NB4 (cell line): ENCODE results near the gene CRIM1.

ENCODE experiments used
- DNase-seq: peaks from one replicate; pipeline ENCODE4 v3.0.0; 2010; ENCODE audit warnings: low read depth
- H3K4me3 ChIP-seq: one replicate; pipeline ENCODE4 v1.5.1; 2011; ENCODE audit warnings: mild to moderate bottlenecking, low read depth, low read length, moderate library complexity
- MAX ChIP-seq: IDR thresholded peaks from 2 replicates; pipeline ENCODE4 v1.6.1; 2011; ENCODE audit warnings: low read depth, low read length
- MYC ChIP-seq: IDR thresholded peaks from 2 replicates; pipeline ENCODE4 v1.6.1; 2011; ENCODE audit warnings: low read depth, low read length
- POLR2A ChIP-seq: IDR thresholded peaks from 2 replicates; pipeline ENCODE4 v1.6.1; 2011; ENCODE audit warnings: mild to moderate bottlenecking; ENCODE audit not compliant: insufficient read length; ENCODE audit errors: extremely low read depth
- TF ChIP-seq, protein P1 (sequence below): IDR thresholded peaks from one replicate; pipeline ENCODE4 v1.5.1; 2012; ENCODE audit warnings: low read depth, low read length

CRIM1 gene

DNA sequence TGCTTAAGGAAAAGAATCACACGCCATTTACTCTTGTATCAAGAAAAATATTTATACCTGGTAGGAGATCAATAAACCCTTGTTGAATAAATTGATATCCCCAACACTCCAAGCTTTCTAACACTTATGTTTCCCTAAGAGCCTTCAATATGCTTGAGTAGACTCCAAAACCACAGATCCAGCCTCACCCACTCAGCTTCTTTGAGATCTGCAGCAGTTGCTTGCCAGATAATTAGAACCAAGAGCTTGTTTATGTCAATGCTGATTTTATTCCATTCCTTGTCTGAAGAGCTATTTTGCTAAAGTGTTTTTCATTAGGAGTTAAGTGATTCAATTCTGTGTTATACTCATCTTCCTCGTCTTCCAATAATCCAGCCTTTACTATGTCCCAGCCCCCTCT is 26.3 kb upstream of the CRIM1 start:
- DNase-seq, result no peak
- H3K4me3 ChIP-seq, result no peak overlapping the region
- no peak for TF ChIP-seq MAX
- TF ChIP-seq POLR2A, result no peak
- TF ChIP-seq, protein P1, sequence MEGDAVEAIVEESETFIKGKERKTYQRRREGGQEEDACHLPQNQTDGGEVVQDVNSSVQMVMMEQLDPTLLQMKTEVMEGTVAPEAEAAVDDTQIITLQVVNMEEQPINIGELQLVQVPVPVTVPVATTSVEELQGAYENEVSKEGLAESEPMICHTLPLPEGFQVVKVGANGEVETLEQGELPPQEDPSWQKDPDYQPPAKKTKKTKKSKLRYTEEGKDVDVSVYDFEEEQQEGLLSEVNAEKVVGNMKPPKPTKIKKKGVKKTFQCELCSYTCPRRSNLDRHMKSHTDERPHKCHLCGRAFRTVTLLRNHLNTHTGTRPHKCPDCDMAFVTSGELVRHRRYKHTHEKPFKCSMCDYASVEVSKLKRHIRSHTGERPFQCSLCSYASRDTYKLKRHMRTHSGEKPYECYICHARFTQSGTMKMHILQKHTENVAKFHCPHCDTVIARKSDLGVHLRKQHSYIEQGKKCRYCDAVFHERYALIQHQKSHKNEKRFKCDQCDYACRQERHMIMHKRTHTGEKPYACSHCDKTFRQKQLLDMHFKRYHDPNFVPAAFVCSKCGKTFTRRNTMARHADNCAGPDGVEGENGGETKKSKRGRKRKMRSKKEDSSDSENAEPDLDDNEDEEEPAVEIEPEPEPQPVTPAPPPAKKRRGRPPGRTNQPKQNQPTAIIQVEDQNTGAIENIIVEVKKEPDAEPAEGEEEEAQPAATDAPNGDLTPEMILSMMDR, result no peak

GRCh38 chr2:36329746-36330472 is 25.7 kb upstream of the CRIM1 start:
- DNase-seq, result no peak
- TF ChIP-seq MAX, result no peak
- TF ChIP-seq, protein P1, result no peak

GRCh38 chr2:36330473-36331395 is 24.8 kb upstream of the CRIM1 start:
- TF ChIP-seq, protein P1, result no peak
- no peak for TF ChIP-seq MAX
- no peak for TF ChIP-seq POLR2A
- no peak for TF ChIP-seq MYC
- no peak overlapping the region for H3K4me3 ChIP-seq
- no peak for DNase-seq

More at GRCh38 chr2:36329746-36330472, 25.7 kb upstream of the CRIM1 start:
- H3K4me3 ChIP-seq, result no peak overlapping the region

DNA sequence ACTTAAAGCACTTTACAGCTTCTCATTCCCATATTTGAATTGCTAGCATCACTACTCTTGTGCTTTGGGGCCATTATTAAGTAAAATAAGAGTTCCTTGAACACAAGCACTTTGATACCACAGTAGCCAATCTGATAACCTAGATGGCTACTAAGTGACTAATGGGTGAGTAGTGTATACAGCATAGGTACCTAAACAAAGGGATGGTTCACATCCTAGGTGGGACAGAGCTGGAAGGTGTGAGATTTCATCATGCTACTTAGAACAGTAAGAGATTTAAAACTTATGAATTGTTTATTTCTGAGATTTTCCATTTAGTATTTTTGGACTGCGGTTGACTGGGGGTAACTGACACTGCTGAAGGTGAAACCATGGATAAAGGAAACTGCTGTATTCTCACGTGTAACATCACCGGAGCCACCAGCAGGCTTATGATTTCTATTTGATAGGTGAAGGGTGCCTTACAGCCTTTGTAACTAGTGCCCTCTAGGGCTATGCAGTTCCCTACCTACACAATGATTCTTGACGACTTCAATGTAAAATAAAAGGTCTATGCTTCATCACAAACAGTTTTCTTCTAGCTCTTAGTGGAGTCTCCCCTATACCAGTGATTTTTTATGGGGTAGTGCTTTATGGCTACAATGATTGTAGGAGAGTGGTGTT is 22.1 kb upstream of the CRIM1 start:
- peak; percentile 14 for DNase-seq
- no peak overlapping the region for H3K4me3 ChIP-seq
- no peak for TF ChIP-seq POLR2A
- TF ChIP-seq MAX, result no peak
- no peak for TF ChIP-seq MYC
- TF ChIP-seq, protein P1, result peak; percentile 7

GRCh38 chr2:36335597-36335996 is 20.0 kb upstream of the CRIM1 start:
- no peak overlapping the region for H3K4me3 ChIP-seq
- no peak for DNase-seq
- TF ChIP-seq MYC (no peak), MAX (no peak), POLR2A (no peak)
- TF ChIP-seq, protein P1, result no peak
